MCF 10A (cell line): ENCODE results near the gene GRIK5. TPM values are rescaled to one million over a fixed set of nuclear protein-coding genes. Genes with fewer than 3 reads are reported as not detected.

Experiments
- BruUV-seq: library from RNA; stranded (reverse); fragments of 400-500 nt; replicated peaks from 2 replicates; lab custom pipeline; 2021; lab: Mats Ljungman, UMichigan
- CTCF ChIA-PET: fragments of 300-600 bp; sonication (Branson Sonifier 250); formaldehyde crosslinking; extraction: SDS; loops from one replicate; lab custom pipeline; 2021; ENCODE audit warnings: antibody characterized with exemption, inconsistent platforms; lab: Yijun Ruan, JAX
- POLR2A ChIA-PET: fragments of 300-600, 350-650 bp; sonication (Branson Sonifier 250); formaldehyde crosslinking; extraction: SDS; loops from one replicate; lab custom pipeline; 2020; ENCODE audit warnings: antibody characterized with exemption, inconsistent platforms; lab: Yijun Ruan, JAX
- DNase-seq: peaks from one replicate; pipeline ENCODE4 v3.0.0-alpha.2; 2018; ENCODE audit not compliant: unreplicated experiment
- H3K27ac Mint-ChIP-seq: one replicate; pipeline ENCODE4 v1.8.0; 2022; ENCODE audit warnings: mild to moderate bottlenecking, low read depth, mixed read lengths; ENCODE audit not compliant: unreplicated experiment
- H3K27me3 Mint-ChIP-seq: one replicate; pipeline ENCODE4 v1.8.0; 2022; ENCODE audit warnings: mixed read lengths; ENCODE audit not compliant: insufficient read depth, unreplicated experiment
- H3K36me3 Mint-ChIP-seq: one replicate; pipeline ENCODE4 v1.8.0; 2022; ENCODE audit warnings: mild to moderate bottlenecking, moderate library complexity, mixed read lengths; ENCODE audit not compliant: insufficient read depth, unreplicated experiment
- H3K4me1 Mint-ChIP-seq: one replicate; pipeline ENCODE4 v1.8.0; 2022; ENCODE audit warnings: mixed read lengths; ENCODE audit not compliant: insufficient read depth, unreplicated experiment
- H3K4me3 Mint-ChIP-seq: one replicate; pipeline ENCODE4 v1.8.0; 2022; ENCODE audit warnings: mild to moderate bottlenecking, moderate library complexity, mixed read lengths; ENCODE audit not compliant: unreplicated experiment
- H3K9me3 Mint-ChIP-seq: one replicate; pipeline ENCODE4 v1.8.0; 2022; ENCODE audit warnings: mixed read lengths; ENCODE audit not compliant: unreplicated experiment
- CTCF ChIP-seq: fragments of 200-600 bp; IDR thresholded peaks from one replicate; pipeline ENCODE4 v1.8.0; 2022; ENCODE audit warnings: antibody characterized with exemption, mild to moderate bottlenecking; ENCODE audit not compliant: unreplicated experiment
- intact Hi-C: fragments of 100-400 bp; cut with micrococcal nuclease; formaldehyde crosslinking; loops from 2 replicates; pipeline ENCODE4 v1.14.1; 2022
- total RNA-seq: library from RNA; stranded (reverse); gene quantifications from 2 replicates; pipeline ENCODE4 v1.2.3, GENCODE V29; 2022

Gene GRIK5
- total RNA-seq, 1 experiment from 2014 or later = 1.8 TPM

GRCh38 chr19:42067315-42067888 lies 2.6 kb downstream of the GRIK5 start:
- no peak for DNase-seq
- intact Hi-C loops = no loop called here
- Mint-ChIP-seq H3K9me3 (no peaks in the 10 kb centered on the region), H3K27me3 (no peaks in the 10 kb centered on the region), H3K4me3 (no peak overlapping the region), H3K36me3 (peaks cover 6% of the 10 kb centered on the region), H3K27ac (no peak overlapping the region), H3K4me1 (no peaks in the 10 kb centered on the region)
- CTCF ChIA-PET = interaction anchor here (0.6 to 1.6 kb wide), 4 partner anchors 15 to 263 kb away, joined by 3 read pairs; no protein-coding TSS in a partner anchor
- no peak for TF ChIP-seq CTCF
- POLR2A ChIA-PET = no interaction called here
- BruUV-seq = no TSS peak

GRCh38 chr19:42066075-42066754 lies 3.8 kb downstream of the GRIK5 start:
- intact Hi-C loops = no loop called here
- H3K27ac Mint-ChIP-seq = no peak overlapping the region
- no peak for DNase-seq
- CTCF ChIA-PET = interaction anchor here (1.6 kb wide), 1 partner anchor 42 kb away, joined by 3 read pairs; no protein-coding TSS in a partner anchor
- no peak for TF ChIP-seq CTCF
- H3K36me3 Mint-ChIP-seq = peaks cover 6% of the 10 kb centered on the region
- H3K9me3 Mint-ChIP-seq = no peaks in the 10 kb centered on the region
- POLR2A ChIA-PET = interaction anchor here (2.3 kb wide), 1 partner anchor 10 kb away, joined by 10 read pairs; the partner anchor contains the start of gene ZNF574
- H3K27me3 Mint-ChIP-seq = no peaks in the 10 kb centered on the region
- no peak overlapping the region for H3K4me3 Mint-ChIP-seq
- no TSS peak for BruUV-seq
- H3K4me1 Mint-ChIP-seq = no peaks in the 10 kb centered on the region

GRCh38 chr19:42065511-42065910 lies 4.5 kb downstream of the GRIK5 start:
- intact Hi-C loops = no loop called here
- H3K9me3 Mint-ChIP-seq = no peaks in the 10 kb centered on the region

More at GRCh38 chr19:42065511-42065910, 4.5 kb downstream of the GRIK5 start:
- no peak for DNase-seq
- no TSS peak for BruUV-seq
- TF ChIP-seq CTCF = no peak
- POLR2A ChIA-PET = interaction anchor here (1.5 to 2.3 kb wide), 2 partner anchors 10 to 14 kb away, joined by 4 to 10 read pairs; partner anchors contain the start of gene ZNF574
- H3K27me3 Mint-ChIP-seq = no peaks in the 10 kb centered on the region
- H3K4me3 Mint-ChIP-seq = no peak overlapping the region
- no peak overlapping the region for H3K27ac Mint-ChIP-seq
- H3K4me1 Mint-ChIP-seq = no peaks in the 10 kb centered on the region
- H3K36me3 Mint-ChIP-seq = peaks cover under 1% of the 10 kb centered on the region
- CTCF ChIA-PET = interaction anchor here (1.6 kb wide), 1 partner anchor 32 kb away, joined by 6 read pairs; no protein-coding TSS in a partner anchor
